NT2/D1 (cell line): ENCODE data around the gene PGBD5.

Source experiments
- YY1 ChIP-seq: IDR thresholded peaks from 2 replicates; pipeline ENCODE4 v1.6.1; 2011; ENCODE audit not compliant: insufficient read length, insufficient read depth
- ZNF274 ChIP-seq: IDR thresholded peaks from 2 replicates; pipeline ENCODE4 v1.6.1; 2011; ENCODE audit warnings: mild to moderate bottlenecking, low read depth, low read length

DNA sequence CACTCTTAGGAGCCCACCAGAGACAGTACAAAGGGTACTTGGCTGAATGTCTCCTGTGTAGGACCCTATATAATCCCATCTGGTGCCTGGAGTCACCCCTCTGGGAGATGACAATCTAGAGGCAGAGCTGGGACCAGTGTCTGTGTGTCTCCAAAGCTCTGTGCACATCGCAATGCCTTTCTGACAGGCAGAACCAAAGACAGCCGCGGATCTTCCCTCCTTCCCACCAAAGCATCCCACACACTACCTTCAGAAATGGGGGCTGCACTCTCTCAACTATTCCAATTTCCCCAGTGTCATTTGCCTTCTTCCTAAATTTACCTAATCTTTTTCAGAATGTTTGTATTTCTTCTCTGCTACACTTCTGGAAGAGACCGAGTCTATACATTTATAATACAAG is 12.0 kb downstream of the PGBD5 start:
- TF ChIP-seq YY1 (no peak), ZNF274 (no peak)
